ENCODE data around the gene PDCL3. TPM values are rescaled to one million over a fixed set of nuclear protein-coding genes. Genes with fewer than 3 reads are reported as not detected.

Gene PDCL3
- total RNA-seq, 1 experiment from 2014 or later: 22.7 TPM

DNA sequence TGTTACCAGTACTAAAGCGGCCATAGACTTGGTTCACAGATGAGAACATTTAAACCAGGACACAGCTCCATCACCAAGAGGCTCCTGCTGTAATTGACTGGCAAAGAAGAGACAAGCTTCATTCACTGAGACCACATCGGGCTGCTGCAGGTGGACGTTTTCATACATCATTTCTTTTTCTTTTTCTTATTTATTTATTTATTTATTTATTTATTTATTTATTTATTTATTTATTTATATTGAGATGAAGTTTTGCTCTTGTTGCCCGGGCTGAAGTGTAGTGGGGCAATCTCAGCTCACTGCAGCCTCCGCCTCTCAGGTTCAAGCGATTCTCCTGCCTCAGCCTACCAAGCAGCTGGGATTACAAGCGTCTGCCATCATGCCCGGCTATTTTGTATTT is 33.6 kb upstream of the PDCL3 start:
- no peaks in the 10 kb centered on the region for H3K4me1 ChIP-seq (replicated peaks; ENCODE audit: insufficient read depth)
- intact Hi-C loops (cut with micrococcal nuclease; ENCODE audit: unreplicated experiment): no loop called here
- no peak overlapping the region for H3K4me3 ChIP-seq
- H3K27ac ChIP-seq: no peak overlapping the region
- no peak overlapping the region for H3K4me2 ChIP-seq
- no peaks in the 10 kb centered on the region for H3F3A ChIP-seq (ENCODE audit: insufficient read depth, low read depth)
- H4K20me1 ChIP-seq (ENCODE audit: insufficient read depth): no peaks in the 10 kb centered on the region
- CTCF ChIA-PET: no interaction called here
- H3K79me2 ChIP-seq (ENCODE audit: low read depth): no peaks in the 10 kb centered on the region
- TF ChIP-seq EZH2 (IDR thresholded peaks at IDR 0.05; ENCODE audit: low read depth): no peak
- TF ChIP-seq, protein P1, sequence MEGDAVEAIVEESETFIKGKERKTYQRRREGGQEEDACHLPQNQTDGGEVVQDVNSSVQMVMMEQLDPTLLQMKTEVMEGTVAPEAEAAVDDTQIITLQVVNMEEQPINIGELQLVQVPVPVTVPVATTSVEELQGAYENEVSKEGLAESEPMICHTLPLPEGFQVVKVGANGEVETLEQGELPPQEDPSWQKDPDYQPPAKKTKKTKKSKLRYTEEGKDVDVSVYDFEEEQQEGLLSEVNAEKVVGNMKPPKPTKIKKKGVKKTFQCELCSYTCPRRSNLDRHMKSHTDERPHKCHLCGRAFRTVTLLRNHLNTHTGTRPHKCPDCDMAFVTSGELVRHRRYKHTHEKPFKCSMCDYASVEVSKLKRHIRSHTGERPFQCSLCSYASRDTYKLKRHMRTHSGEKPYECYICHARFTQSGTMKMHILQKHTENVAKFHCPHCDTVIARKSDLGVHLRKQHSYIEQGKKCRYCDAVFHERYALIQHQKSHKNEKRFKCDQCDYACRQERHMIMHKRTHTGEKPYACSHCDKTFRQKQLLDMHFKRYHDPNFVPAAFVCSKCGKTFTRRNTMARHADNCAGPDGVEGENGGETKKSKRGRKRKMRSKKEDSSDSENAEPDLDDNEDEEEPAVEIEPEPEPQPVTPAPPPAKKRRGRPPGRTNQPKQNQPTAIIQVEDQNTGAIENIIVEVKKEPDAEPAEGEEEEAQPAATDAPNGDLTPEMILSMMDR (conservative IDR thresholded peaks at IDR 0.05): no peak
- no TSS peak for BruUV-seq (replicated peaks)
- POLR2A ChIA-PET (ENCODE audit: unreplicated experiment): no interaction called here
- peaks cover 66% of the 10 kb centered on the region for H3K27me3 ChIP-seq (ENCODE audit: insufficient read depth, low read depth)
- no peaks in the 10 kb centered on the region for H3K9me2 ChIP-seq (ENCODE audit: insufficient read depth)
- H2AFZ ChIP-seq: no peak overlapping the region
- no peaks in the 10 kb centered on the region for H3K9me3 ChIP-seq (ENCODE audit: insufficient read depth, low read depth)
- no peaks in the 10 kb centered on the region for H3K36me3 ChIP-seq (ENCODE audit: low read depth)
- DNase-seq: no peak

DNA sequence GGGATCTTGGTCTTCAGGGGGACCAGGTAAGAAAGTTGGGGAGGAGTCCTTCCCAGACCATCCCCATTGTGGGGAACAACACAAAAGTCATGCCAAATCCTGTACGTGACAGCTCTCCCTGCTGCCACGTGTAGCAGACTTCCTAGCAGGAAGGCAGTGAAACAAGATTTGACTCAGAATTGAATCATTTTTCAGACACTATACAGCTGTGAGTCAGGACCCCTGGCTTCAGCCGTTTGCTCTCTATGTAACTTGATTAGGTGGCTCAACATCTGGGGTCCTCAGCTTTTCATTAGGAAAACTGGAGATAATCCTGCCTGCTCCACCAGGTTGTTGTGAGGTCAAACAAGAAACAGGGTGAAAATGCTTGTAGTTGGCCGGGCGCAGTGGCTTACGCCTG is 32.9 kb upstream of the PDCL3 start:
- H3K4me1 ChIP-seq (replicated peaks; ENCODE audit: insufficient read depth): no peaks in the 10 kb centered on the region
- BruUV-seq (replicated peaks): no TSS peak
- no peaks in the 10 kb centered on the region for H4K20me1 ChIP-seq (ENCODE audit: insufficient read depth)
- no peak for TF ChIP-seq EZH2 (IDR thresholded peaks at IDR 0.05; ENCODE audit: low read depth)
- TF ChIP-seq, protein P1 (conservative IDR thresholded peaks at IDR 0.05): no peak
- POLR2A ChIA-PET (ENCODE audit: unreplicated experiment): no interaction called here
- H3K9me3 ChIP-seq (ENCODE audit: insufficient read depth, low read depth): no peaks in the 10 kb centered on the region
- CTCF ChIA-PET: no interaction called here
- DNase-seq: no peak
- no peak overlapping the region for H3K27ac ChIP-seq
- H2AFZ ChIP-seq: no peak overlapping the region
- H3F3A ChIP-seq (ENCODE audit: insufficient read depth, low read depth): no peaks in the 10 kb centered on the region
- no peak overlapping the region for H3K4me3 ChIP-seq
- intact Hi-C loops (cut with micrococcal nuclease; ENCODE audit: unreplicated experiment): no loop called here
- H3K27me3 ChIP-seq (ENCODE audit: insufficient read depth, low read depth): peaks cover 73% of the 10 kb centered on the region
- H3K9me2 ChIP-seq (ENCODE audit: insufficient read depth): no peaks in the 10 kb centered on the region
- H3K4me2 ChIP-seq: no peak overlapping the region
- H3K79me2 ChIP-seq (ENCODE audit: low read depth): no peaks in the 10 kb centered on the region
- H3K36me3 ChIP-seq (ENCODE audit: low read depth): no peaks in the 10 kb centered on the region

DNA sequence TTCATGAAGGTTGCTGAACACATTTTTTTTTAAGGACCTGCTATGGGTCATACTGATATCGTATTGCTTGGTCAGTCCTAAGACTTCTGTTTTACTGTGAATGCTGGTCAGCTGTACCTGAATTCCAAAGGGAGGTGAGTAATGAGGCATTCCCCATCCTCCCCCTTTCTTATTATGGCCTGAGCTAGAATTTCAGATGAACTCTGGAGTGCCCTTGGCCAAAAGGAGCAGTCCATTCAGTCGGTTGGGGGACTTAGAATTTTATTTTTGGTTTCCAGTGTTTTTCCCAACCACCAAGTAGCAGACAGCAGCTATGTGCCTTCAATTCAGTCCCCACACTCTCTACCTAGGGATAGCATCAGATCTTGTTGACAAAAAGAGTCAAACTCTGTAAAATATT is 26.9 kb upstream of the PDCL3 start:
- Histone ChIP-seq H3K27me3 (ENCODE audit: insufficient read depth, low read depth) (peaks cover 80% of the 10 kb centered on the region), H3K4me3 (no peak overlapping the region), H3K4me2 (no peak overlapping the region), H3K27ac (no peak overlapping the region), H2AFZ (no peak overlapping the region), H3K9me2 (ENCODE audit: insufficient read depth) (no peaks in the 10 kb centered on the region), H3K9me3 (ENCODE audit: insufficient read depth, low read depth) (no peaks in the 10 kb centered on the region), H4K20me1 (ENCODE audit: insufficient read depth) (no peaks in the 10 kb centered on the region), H3F3A (ENCODE audit: insufficient read depth, low read depth) (no peaks in the 10 kb centered on the region), H3K79me2 (ENCODE audit: low read depth) (no peaks in the 10 kb centered on the region), H3K4me1 (replicated peaks; ENCODE audit: insufficient read depth) (no peaks in the 10 kb centered on the region), H3K36me3 (ENCODE audit: low read depth) (no peaks in the 10 kb centered on the region)
- ChIA-PET CTCF (no interaction called here), POLR2A (ENCODE audit: unreplicated experiment) (no interaction called here)
- no TSS peak for BruUV-seq (replicated peaks)
- intact Hi-C loops (cut with micrococcal nuclease; ENCODE audit: unreplicated experiment): no loop called here
- no peak for DNase-seq
- TF ChIP-seq EZH2 (IDR thresholded peaks at IDR 0.05; ENCODE audit: low read depth): no peak
- TF ChIP-seq, protein P1 (conservative IDR thresholded peaks at IDR 0.05): no peak
